Activated B cell treated with CpG ODN at 0.5 μM for 24 hours (primary cell): ENCODE results near the gene IL11RA. TPM values are rescaled to one million over a fixed set of nuclear protein-coding genes. Genes with fewer than 3 reads are reported as not detected.

ENCODE experiments used
- ATAC-seq: fragments of 200-7000 bp; cut with Tn5 transposase; one replicate; pipeline ENCODE4 v1.10.0; 2021; ENCODE audit warnings: low read depth, mild to moderate bottlenecking, moderate library complexity
- CTCF ChIA-PET: fragments of 350-600 bp; sonication (Branson Sonifier 250); formaldehyde crosslinking; loops from one replicate; lab custom pipeline; 2021; ENCODE audit warnings: antibody characterized with exemption; lab: Charles Lee
- POLR2A ChIA-PET: fragments of 350-600 bp; sonication (Branson Sonifier 250); formaldehyde crosslinking; loops from one replicate; lab custom pipeline; 2021; ENCODE audit warnings: antibody characterized with exemption; lab: Charles Lee
- DNase-seq: peaks from one replicate; pipeline ENCODE4 v3.0.0; 2022
- H3K27ac Mint-ChIP-seq: one replicate; pipeline ENCODE4 v1.8.0; 2020; ENCODE audit warnings: mixed read lengths
- H3K27me3 Mint-ChIP-seq: one replicate; pipeline ENCODE4 v1.8.0; 2021; ENCODE audit warnings: mixed read lengths
- H3K36me3 Mint-ChIP-seq: one replicate; pipeline ENCODE4 v1.8.0; 2021; ENCODE audit warnings: low read depth, mixed read lengths
- H3K4me1 Mint-ChIP-seq: one replicate; pipeline ENCODE4 v1.8.0; 2021; ENCODE audit warnings: mixed read lengths
- H3K4me3 Mint-ChIP-seq: one replicate; pipeline ENCODE4 v1.8.0; 2020; ENCODE audit warnings: mild to moderate bottlenecking, mixed read lengths
- H3K9me3 Mint-ChIP-seq: one replicate; pipeline ENCODE4 v1.8.0; 2020; ENCODE audit warnings: mixed read lengths
- intact Hi-C: fragments of 100-400 bp; cut with micrococcal nuclease; formaldehyde crosslinking; loops from one replicate; pipeline ENCODE4 v1.15.1; 2024
- total RNA-seq: library from RNA; stranded (reverse); gene quantifications from 2 replicates; pipeline ENCODE4 v1.2.3, GENCODE V29; 2022
- TF ChIP-seq, protein P1 (sequence below): fragments of 200-600 bp; IDR thresholded peaks from one replicate; pipeline ENCODE4 v1.8.0; 2022; ENCODE audit warnings: antibody characterized with exemption, mild to moderate bottlenecking

IL11RA gene
- total RNA-seq, 1 donor from 2014 or later, result 18.8 TPM

DNA sequence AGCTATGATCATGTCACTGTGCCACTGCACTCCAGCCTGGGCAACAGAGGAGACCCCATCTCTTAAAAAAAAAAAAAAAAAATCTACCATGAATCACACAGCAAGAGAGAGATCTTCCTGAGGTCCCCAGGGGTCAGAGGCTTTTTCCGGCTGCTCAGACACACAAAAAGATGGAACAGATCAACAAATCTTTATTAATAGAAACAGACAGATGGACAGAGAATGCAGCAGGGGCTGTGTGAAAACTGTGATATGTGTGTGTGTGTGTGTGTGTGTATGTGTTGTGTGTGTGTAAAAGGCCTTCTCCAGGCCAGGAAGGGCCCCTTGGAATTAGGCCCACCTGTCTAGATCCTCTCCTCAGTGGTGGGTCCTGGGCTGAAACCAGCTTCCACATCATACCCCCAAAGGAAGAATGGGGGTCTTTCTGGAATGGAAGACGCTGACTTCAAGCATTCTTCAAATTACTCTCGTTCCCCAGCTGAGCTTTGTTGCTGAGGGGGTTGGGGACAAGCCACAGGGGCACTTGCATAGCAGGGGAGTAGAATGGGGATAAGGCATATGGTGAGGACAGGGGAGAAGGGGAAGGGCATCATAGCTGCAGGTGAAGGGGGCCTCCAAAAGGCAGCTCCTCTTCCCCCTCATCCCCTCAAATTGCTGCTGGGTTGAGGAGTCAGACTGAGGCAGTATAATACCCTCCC, 17.3 kb upstream of the IL11RA start:
- H3K4me3 Mint-ChIP-seq, result no peak overlapping the region
- no peak overlapping the region for H3K27ac Mint-ChIP-seq
- peaks cover 11% of the 10 kb centered on the region for H3K27me3 Mint-ChIP-seq
- POLR2A ChIA-PET, result interaction anchor here (1.1 to 5.5 kb wide), 4 partner anchors 12 to 22 kb away, joined by 4 to 44 read pairs (median 6); partner anchors contain the start of genes DCTN3, GALT and RPP25L
- peaks cover 32% of the 10 kb centered on the region for H3K4me1 Mint-ChIP-seq
- intact Hi-C loops, result loop anchor here (1.0 to 10.0 kb wide), 9 partner anchors 14 to 350 kb away; partner anchors contain the start of genes DCTN3, DNAJB5, KIF24 and NUDT2
- DNase-seq (no peak), ATAC-seq (no peak)
- peaks cover 2% of the 10 kb centered on the region for H3K36me3 Mint-ChIP-seq
- CTCF ChIA-PET, result interaction anchor here (1.0 to 5.2 kb wide), 16 partner anchors 8 to 256 kb away, joined by 3 to 62 read pairs (median 10); partner anchors contain the start of genes DCTN3, DNAI1, FAM219A and GALT
- no peaks in the 10 kb centered on the region for H3K9me3 Mint-ChIP-seq
- TF ChIP-seq, protein P1, sequence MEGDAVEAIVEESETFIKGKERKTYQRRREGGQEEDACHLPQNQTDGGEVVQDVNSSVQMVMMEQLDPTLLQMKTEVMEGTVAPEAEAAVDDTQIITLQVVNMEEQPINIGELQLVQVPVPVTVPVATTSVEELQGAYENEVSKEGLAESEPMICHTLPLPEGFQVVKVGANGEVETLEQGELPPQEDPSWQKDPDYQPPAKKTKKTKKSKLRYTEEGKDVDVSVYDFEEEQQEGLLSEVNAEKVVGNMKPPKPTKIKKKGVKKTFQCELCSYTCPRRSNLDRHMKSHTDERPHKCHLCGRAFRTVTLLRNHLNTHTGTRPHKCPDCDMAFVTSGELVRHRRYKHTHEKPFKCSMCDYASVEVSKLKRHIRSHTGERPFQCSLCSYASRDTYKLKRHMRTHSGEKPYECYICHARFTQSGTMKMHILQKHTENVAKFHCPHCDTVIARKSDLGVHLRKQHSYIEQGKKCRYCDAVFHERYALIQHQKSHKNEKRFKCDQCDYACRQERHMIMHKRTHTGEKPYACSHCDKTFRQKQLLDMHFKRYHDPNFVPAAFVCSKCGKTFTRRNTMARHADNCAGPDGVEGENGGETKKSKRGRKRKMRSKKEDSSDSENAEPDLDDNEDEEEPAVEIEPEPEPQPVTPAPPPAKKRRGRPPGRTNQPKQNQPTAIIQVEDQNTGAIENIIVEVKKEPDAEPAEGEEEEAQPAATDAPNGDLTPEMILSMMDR, result no peak

DNA sequence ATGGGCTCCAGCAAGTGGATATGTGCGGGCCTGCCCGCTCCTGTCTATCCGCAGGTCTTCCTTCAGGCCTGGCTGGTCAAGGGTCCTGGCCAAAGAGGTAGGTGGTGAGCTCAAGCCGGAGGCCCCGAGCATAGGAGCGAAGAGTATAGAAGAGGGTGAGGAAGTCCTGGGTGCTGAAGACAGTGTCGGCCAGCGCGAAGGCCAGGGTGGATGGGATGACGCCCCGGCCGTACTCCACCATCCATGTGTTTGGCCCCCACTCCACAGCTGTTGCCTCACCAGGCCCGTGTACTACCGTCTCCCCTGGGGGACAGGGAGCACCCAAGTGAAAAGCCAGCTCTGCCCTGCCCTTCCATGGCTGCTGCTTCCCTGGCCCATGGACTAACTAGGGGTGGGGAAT, 16.4 kb upstream of the IL11RA start:
- Mint-ChIP-seq H3K27ac (no peak overlapping the region), H3K4me3 (peak overlapping the region; percentile 48), H3K27me3 (peaks cover 3% of the 10 kb centered on the region), H3K36me3 (peaks cover 2% of the 10 kb centered on the region), H3K4me1 (peaks cover 29% of the 10 kb centered on the region), H3K9me3 (no peaks in the 10 kb centered on the region)
- TF ChIP-seq, protein P1, result no peak
- CTCF ChIA-PET, result interaction anchor here (1.2 to 5.2 kb wide), 6 partner anchors 7 to 32 kb away, joined by 3 to 62 read pairs (median 16); partner anchors contain the start of genes DCTN3, GALT and RPP25L
- intact Hi-C loops, result loop anchor here (2.0 to 10.0 kb wide), 3 partner anchors 67 to 349 kb away; partner anchors contain the start of genes DNAJB5, KIF24 and NUDT2
- POLR2A ChIA-PET, result interaction anchor here (0.6 to 5.5 kb wide), 3 partner anchors 15 to 253 kb away, joined by 4 to 44 read pairs (median 5); partner anchors contain the start of genes DCTN3 and RPP25L
- DNase-seq (no peak), ATAC-seq (no peak)

DNA sequence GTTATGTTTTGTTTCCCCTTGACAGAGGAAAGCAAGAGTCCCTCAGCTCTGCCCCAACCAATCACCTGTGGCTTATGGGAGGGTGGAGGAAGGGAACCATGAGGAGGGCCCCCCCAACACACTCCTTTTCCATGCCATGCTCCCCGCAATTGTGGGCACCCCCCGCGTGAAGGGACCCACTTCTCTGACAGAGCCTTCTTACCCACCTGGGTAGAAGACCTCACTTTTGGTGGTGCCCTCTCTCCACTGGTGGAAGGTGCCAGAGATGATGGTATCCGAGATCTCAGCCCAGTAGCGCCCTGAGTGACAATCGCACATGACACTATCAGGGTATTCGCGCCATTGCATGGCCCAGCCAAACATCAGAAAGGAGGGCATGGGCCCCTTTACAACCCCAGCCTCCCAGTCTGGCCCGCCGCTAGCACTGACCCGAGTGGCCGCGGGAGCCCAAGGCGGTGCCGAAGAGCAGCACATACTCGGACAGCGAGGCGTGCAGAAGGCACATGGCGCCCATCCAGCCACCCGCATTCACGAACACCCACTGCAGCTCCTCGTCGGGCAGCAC, 15.1 kb upstream of the IL11RA start:
- Mint-ChIP-seq H3K27ac (peak overlapping the region; percentile 47), H3K27me3 (no peaks in the 10 kb centered on the region), H3K4me1 (peaks cover 29% of the 10 kb centered on the region), H3K9me3 (no peaks in the 10 kb centered on the region), H3K4me3 (peak overlapping the region; percentile 87), H3K36me3 (peaks cover 2% of the 10 kb centered on the region)
- ATAC-seq (peak; percentile 3), DNase-seq (no peak)
- TF ChIP-seq, protein P1, result no peak
- ChIA-PET POLR2A (interaction anchor here (0.7 to 5.5 kb wide), 10 partner anchors 8 to 260 kb away, joined by 3 to 44 read pairs (median 6); partner anchors contain the start of genes DCTN3, FAM219A, GALT and MYORG), CTCF (interaction anchor here (1.0 to 5.2 kb wide), 4 partner anchors 10 to 233 kb away, joined by 3 to 62 read pairs (median 14); partner anchors contain the start of genes GALT and RPP25L)
- intact Hi-C loops, result loop anchor here (1.0 to 10.0 kb wide), 5 partner anchors 9 to 348 kb away; partner anchors contain the start of genes DNAJB5, GALT, KIF24 and NUDT2

DNA sequence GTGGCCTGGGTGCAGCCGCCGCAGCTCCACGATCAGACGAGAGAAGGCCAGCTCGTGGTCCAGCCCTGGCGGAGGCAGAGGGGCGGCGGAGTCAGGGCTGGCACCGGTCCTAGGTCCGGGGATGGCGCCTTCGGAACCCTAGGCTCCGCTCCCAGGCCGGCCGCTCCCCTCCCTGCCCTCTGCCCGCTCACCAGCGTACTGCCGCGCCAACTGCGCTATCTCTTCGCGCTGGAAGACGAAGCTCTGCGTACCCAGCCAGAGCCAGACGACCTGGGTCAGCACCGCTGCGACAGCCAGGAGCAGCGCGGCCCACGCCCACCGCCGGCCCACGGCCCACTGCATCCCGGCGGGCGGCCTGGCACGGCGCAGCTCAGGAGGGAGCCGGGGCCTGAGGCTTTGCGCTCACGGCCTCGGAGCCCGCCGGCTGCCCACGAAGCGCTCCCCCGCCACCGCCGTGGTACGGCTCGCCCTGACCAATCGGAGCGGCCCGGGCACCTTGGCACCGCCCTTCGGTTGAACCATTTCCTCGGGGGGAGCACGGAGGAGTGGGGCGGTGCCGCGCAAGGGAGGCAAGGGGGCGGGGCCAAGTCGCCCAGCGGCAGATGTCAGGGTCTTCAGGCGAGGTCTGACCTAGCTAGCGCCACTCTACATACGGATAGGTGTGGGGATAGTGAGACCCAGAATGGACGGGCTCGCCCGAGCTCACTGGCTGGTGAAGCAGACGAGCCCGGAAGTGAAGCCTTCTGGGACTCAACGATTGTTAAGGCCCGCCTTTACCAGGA, 14.4 kb upstream of the IL11RA start, which contains the start of gene SIGMAR1:
SIGMAR1 (minus strand) TSS at position 432 of the 782 bp plus-strand sequence; CDS start at position 342, 90 bp downstream.
- TF ChIP-seq, protein P1, result no peak
- peaks cover 29% of the 10 kb centered on the region for H3K4me1 Mint-ChIP-seq
- no peaks in the 10 kb centered on the region for H3K9me3 Mint-ChIP-seq
- H3K36me3 Mint-ChIP-seq, result peaks cover 2% of the 10 kb centered on the region
- peak within 1 kb of the TSS; percentile 78 for H3K27ac Mint-ChIP-seq
- DNase-seq (peak; percentile 93), ATAC-seq (peak; percentile 95)
- POLR2A ChIA-PET, result interaction anchor here (0.6 to 5.5 kb wide), 14 partner anchors 8 to 1047 kb away, joined by 3 to 44 read pairs (median 5); partner anchors contain the start of genes ARID3C, DCTN3, FAM219A and GALT
- no peaks in the 10 kb centered on the region for H3K27me3 Mint-ChIP-seq
- peak within 1 kb of the TSS; percentile 87 for H3K4me3 Mint-ChIP-seq
- intact Hi-C loops, result loop anchor here (1.0 to 10.0 kb wide), 6 partner anchors 9 to 347 kb away; partner anchors contain the start of genes DNAI1, DNAJB5, FAM219A and GALT
- CTCF ChIA-PET, result interaction anchor here (1.0 to 5.2 kb wide), 4 partner anchors 9 to 34 kb away, joined by 4 to 62 read pairs (median 15); partner anchors contain the start of genes GALT and RPP25L
